Right hindlimb (tissue), 1 donor: Measurements from ENCODE around the gene FIGNL2.
"Not testable (repeated sequence)": the region's sequence is repeated elsewhere in the genome, so short reads cannot be mapped to it uniquely, and the experiment has no call there.

Experiments
- DNase-seq: peaks from one replicate; pipeline ENCODE4 v3.0.0-alpha.2; 2018

FIGNL2 gene

DNA sequence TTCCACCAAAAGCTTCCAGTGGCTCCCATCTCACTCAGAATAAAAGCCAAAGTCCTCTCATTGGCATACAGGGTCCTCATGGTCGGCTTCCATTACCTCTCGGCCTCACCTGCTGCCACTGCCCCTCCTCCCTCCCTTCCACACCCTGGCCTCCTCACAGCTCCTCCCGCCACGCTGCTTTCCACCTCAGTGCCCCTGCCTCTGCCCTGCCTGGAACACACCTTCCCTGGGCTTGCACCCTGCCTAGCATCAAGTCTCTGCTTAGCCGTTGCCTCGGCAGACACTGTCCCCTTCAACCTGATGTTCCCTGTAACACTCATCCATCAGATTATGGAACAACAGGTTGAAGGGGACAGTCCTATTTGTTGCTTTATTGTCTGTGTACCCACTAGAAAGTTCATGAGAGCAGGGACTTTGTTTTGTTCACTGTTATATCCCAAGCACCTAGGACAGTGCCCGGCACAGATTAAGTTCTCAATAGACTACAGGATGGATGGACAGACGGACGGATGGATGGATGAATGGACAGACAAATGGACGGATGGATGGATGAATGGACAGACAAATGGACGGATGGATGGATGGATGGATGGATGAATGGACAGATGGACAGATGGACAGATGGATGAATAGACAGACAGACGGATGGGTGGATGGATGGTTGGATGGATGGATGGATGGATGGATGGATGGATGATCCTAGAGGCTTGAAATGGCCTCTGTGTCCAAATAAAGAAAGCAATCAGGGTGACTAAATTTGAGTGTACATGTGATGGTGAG, 14.9 kb downstream of the FIGNL2 start:
- no peak for DNase-seq

DNA sequence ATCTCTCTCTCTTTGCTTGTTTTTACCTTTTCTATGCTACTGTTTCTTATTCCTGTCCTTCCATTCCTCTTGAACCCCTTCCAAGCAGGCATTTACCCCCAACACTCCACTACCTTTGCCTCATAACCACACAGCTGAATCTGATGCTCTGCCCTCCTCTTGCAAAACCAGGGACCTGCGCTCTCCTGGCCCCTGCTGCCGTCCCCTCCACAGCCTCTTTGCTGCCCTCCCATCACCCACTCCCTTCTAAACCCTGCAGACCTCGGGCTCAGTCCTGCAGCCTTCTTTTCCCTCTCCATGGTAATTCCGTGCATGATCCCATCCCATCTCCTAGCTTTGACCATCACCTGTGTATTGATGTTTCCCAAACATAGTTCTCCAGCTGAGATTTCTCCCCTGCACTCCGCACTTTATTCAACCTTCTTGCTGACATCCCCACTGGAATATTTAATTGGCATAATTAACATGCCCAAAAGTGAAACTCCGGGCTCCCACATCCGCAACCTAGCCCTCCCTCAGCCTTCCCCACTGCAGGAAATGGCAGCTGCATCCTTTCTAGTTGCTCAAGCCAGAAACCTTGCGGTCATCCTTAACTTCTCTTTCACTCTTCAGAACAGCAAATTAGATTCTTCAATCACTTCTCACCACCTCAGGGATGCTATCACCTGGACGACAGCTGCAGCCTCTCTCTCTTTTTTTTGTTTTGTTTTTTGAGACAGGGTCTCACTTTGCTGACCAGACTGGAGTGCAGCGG, 16.0 kb downstream of the FIGNL2 start:
- DNase-seq, result no peak

DNA sequence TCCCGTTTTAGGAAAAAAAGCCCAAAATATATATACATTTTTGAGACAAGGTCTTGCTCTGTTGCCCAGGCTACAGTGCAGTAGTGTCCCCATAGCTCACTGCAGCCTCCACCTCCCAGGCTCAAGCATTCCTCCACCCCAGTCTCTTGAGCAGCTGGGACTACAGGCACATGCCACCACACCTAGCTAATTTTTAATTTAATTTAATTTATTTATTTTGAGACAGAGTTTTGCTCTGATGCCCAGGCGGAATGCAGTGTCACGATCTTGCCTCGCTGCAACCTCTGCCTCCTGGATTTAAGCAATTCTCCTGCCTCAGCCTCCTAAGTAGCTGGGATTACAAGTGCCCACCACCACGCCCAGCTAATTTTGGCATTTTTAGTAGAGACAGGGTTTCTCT, 16.7 kb downstream of the FIGNL2 start:
- not testable (repeated sequence) for DNase-seq

DNA sequence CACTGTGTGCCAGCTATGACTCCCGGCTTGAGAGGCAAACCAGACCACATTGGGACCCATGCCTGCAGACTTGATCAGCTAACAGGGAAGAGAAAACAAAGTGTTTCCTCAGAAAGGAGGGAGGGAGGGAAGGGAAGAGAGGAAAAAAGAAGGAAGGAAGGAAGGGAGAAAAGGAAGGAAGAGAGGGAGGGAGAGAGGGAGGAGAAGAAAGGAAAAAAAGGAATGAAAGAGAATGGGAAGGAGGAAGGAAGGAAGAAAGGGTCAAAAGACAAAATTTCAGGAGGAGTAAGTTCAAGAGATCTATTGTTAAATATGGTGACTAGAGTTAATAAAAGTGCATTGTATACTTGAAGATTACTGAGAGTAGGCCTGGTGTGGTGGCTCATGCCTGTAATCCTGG, 18.9 kb downstream of the FIGNL2 start:
- no peak for DNase-seq

DNA sequence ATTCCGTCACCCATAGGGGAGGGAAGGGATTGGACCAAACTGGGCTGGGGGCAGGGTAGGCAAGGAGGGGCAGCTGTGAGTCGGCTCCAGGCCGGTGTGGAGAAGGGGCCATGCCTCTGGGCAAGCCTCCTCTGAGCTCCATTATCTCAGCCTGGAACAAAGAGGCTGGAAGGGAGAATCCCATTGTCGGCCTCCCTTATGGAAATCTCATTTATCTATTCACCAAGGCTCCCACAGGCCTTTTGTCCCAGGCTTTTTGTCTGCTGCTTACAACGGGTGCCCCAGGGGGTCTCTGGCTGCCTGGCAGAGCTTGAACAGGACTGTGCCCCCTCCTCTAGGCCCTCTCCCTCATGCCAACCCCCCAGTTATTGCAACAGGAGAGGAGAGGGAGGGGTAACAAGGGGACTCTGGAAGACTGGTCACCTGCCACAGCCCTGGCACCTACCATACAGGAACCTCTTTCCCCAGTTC, 19.5 kb downstream of the FIGNL2 start:
- DNase-seq, result no peak

DNA sequence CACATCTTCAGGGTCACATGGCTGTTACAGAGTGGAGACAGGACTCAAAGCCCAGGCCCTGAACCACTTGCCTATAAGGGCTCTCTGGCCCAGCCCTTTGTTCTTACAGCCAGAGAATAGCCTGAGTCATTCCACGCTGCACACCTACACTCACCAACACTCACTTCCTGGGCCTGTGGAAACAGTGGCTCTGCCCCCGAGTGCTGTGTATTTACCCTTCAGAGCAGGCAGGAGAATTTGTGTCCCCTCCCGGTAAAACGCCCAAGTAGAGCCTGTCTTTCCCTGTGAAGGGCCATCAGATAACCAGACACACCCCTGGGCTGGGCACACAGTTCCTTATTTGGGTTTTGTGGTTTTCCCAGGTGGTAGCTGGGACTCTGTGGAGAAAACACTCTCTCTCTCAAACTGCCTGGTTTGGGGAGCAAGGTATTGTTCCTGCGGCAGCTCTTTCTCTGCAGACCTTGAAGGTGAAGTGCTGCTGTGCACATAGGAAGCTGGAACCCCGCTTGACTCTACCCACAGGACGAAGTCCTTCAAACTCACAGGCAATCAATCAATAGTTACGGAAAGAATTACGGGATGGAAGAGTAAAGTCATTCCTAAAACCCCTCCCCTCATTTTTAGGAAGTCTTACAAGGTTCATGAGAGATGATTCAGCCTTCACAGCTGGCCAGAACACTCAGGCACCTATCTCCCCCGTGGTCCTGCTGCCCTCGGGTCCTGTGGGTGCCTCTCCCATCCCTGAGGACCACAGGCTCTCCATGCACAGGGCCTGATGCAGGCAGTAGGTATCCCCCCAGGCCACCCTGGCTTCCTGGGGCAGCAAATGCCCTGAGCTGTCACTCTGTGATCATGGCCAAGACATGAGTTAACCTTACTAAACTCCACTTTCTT, 20.3 kb downstream of the FIGNL2 start:
- DNase-seq, result no peak

DNA sequence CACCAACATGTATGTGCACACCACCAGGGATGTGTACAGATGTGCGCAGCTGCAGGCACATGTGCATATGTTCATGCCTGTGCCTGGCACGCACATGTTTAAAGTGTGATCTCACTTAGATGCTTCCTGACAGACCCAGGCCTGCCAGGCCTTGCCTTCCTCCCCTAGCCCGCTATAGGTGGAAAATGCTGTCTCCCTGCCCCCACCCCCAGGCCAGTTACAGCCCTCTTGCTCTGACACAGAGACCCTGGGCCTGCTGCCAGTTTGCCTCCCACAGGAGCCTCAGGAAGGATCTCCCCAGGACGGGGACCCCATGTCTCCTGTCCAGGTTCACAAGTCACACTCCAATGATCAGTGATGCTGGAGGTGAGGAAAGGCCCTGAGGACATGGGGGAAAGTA, 21.6 kb downstream of the FIGNL2 start:
- peak; percentile 16 for DNase-seq

DNA sequence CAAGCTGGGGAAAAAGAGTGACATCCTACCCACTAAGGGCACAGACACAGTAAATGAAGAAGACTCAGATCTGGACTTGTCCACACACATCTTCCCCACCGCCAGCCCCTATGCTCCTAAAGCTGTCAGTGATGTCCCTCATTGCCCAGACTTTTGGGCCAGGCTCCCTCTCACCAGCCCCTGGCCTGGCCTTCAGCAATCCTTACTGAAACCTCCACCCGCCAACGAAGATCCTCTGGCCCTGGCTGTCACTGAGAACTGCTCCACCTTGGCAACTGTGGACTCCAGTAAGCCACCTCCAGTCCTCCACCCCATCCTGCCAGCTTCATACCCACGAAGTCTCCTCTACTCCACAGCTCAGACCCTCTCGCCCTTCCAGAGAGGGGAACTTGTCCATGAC, 23.3 kb downstream of the FIGNL2 start:
- no peak for DNase-seq

DNA sequence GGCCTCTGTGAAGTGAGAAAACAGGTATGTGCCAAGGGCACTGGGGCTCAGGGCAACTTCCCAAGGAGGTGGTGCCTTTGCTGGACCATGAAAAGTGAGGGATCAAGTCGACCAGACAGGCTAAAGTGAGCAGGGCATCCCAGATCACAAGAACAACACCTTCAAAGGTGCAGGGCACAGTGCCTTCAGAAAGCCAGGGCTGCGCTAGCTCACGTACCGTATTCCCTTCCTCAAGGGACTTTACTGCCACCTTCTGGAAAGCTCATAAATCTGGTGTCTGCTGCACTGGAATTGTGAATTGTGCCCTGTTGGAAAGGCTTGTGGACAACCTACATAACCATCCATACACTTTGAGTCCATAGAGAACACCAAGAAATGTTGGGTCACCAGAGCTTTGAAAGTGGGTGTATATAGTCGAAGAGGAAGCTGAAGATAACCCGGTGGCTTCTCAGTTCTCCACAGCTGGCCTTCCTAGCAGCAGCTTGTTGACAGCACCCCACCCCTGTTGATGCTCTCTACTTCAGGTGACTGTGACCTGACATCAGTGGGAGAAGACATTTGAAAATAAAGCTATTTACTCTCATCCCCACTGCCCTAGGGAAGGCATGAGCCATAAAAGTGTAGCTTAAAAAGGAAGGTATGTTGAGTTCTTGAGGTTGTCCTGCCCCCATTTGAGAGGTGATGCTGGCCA, 24.5 kb downstream of the FIGNL2 start:
- DNase-seq, result no peak

DNA sequence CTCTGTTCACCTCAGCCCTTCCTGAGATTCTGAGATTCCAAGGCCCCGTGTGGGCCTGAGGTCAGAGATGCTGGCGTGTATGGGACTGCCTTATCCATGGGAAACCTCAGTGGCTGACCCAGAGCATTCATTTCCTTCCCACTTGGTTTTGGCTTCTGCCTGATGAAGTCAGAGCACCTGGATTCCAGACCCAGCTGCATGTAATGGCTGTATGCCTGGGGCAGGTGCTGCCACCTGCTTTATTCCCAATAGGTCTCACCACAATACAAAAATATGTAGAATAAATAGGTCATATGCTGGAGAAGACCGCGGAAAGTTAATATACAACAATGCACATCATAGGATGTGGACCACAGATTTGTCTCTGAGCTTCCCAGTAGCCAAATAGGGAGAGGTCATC, 25.6 kb downstream of the FIGNL2 start:
- no peak for DNase-seq

DNA sequence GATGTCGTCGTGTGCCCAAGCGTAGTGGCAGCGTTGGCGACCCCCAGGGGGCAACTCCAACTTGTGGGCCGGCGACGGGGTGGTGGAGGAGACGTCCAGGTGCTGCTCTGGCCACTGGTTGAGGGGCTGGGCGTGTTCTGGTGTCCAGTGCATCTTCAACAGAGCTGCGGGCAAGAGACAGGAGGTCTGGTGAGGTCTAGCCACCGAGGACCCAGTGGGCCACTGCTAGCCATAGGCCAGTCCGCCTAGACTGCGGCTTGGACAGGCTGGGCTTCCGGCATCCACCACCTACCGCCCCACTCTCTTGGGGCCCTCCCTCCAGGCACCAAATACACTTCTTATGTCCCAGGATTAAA, 26.3 kb downstream of the FIGNL2 start:
- no peak for DNase-seq

DNA sequence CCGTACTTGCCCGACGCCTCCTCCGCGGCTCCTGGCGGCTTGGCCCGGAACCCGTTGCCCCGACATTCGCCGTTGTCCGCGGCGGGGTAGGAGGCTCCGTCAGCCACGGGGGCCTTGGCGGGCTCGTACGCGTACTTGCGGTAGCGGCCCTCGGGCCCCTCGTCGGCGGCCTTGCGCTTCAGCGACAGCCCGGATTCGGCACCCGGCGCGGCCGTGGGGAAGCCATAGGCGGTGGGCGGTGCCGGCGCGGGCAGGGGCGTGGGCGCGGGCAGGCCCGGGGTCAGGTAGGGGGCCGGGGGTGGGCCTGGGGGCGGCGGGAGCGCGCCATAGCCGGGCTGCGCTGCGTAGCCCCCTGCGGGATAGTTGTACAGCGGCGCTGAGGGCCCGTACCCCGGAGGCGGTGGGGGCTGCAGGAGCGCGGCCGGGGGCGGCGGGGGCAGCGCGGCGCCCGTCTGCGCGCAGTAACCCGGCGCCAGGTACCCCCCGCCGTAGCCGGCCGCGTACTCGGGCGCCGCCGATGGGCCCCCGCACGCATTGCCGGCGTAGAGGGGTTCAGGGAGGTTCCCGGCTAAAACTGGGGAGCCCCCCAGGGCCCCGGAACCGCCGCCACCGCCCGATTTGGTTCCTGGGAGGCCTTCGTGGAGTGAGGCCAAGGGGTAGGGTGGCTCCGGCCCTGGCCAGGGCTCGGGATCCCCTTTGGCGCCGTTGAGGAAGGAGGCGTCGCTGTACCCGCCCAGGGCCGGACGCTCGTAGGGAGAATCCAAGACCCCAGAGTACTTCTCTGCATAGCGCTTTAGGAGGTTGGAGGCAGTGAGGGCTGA, 26.9 kb downstream of the FIGNL2 start:
- DNase-seq, result no peak

DNA sequence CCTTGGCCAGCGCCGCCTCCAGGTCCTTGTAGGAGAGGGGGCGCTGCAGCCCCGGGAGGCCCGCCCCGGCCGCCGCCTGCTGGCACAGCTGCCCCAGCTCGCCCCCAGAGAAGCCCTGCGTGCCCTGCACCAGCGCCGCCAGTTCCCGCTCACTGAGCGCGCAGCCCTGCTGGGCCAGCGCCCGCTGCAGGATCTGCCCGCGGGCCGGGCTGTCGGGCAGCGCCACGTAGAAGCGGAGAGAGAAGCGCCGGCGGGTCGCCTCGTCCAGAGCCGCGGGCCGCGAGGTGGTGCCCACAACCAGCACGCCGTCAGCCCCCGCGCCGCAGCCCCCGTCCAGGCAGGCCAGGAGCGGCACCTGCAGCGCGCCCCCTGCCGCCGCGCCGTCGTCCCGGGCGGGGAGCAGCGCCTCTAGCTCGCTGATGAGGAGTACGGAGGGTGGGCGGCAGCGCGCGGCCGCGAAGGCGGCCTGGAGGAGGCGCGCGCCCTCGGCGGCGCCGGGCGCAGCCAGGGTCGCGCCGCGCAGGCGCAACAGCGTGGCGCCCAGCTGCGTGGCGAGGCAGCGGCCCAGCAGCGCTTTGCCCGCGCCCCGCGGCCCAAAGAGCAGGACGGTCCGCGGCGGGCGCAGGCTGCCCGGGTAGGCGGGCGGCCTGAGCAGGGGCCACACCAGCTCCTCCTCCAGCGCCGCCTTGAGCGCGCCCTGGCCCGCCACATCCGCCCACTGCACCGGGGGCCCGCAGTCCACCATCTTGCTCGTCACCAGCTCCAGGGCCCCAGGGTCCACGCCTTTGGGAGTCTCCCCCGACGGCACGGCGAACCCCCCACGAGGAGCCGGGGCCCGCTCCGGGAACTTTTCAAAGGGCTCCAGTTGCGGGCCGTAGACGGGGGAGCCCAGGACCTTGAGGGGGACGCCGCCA, 27.7 kb downstream of the FIGNL2 start:
- DNase-seq, result peak; percentile 78

DNA sequence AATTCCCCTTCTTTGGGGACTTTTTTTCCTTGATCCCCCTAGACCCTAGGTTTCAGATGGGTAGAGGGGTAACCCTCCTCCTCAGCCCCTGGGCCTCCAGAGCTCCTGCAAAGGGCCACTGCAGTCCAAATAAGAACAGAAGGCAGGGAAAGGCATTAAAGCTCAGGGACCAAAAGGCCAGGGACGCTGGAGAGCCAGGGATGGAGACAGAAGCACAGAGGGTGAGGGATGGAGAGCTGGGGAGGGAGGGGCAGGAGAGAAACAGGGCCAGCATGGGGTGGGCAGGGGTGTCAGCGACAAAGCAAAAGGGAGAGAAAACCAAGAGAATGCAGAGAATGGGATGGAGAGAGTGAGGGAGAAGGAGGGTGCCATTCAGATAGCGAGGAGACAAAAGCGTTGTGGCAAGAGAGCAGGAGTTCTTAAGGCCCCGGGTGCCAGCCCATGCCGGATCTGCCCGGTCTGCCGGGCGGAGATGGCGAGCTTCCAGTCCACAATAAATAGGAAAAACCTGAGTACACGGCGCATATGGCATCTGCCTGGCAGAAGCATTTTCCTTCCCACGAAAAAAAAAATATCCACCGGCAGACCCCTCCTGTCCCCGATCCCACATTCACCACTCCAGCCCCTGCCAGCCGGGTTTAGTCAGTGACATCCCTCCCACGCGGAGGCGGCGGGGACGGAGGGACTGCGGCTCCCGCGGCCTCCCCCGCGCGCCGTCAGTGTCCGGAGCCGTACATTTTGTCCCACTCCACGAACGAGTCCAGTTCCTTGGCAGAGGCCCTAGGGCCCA, 28.6 kb downstream of the FIGNL2 start:
- no peak for DNase-seq

DNA sequence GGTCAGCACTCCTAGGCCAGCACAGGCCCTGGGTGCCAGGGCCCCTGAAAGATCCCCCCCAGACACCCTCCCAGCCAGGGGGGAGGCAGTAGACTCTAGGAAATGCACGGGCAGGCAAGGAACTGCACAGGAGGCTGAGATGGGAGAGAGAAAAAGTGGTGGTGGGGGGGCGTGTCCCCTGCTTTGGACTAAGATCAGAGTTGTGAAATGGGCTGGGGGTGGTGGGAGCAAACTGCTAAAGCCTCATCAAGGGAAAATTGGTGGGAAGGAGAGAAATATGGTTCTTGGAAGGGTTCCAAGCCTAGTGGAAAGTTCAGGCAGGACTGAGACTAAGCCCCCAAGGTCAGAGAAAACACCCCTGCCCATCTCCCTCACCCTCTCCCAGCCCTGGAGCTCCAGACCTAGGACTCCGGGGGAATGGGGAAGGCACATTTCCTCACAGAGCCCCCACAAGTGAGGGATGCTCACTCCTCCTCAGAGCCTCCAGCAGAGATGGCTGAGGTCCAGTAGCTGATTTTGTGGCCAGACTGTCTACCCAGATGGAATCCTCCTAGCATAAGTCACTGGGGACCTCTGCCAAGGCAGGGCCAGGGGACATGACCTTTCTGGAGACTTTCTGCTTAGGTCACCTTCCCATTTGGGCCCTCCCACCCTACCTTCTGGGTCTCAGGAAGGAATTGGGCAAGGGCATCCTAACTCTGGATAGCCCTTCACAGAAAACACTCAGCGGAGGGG, 29.8 kb downstream of the FIGNL2 start:
- DNase-seq, result no peak

DNA sequence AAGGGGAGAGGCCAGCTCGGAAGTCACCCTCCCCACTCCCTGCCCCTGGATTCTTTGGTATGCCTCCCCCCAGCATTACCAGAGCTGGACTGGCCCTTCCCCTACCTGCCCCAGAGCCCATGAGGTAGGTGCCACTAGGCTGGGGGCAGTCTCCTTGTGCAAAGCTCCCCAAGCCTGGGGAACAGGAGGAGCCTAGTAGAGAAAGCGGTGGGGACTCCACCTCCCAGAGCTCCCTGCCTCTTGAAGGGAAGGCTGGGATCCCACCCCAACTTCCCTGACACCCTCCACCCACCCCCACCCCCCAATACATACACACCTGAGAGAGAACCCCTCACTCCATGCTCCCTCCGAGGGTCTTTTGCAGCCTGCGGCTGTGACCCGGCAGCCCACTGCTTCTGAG, 30.4 kb downstream of the FIGNL2 start:
- no peak for DNase-seq

DNA sequence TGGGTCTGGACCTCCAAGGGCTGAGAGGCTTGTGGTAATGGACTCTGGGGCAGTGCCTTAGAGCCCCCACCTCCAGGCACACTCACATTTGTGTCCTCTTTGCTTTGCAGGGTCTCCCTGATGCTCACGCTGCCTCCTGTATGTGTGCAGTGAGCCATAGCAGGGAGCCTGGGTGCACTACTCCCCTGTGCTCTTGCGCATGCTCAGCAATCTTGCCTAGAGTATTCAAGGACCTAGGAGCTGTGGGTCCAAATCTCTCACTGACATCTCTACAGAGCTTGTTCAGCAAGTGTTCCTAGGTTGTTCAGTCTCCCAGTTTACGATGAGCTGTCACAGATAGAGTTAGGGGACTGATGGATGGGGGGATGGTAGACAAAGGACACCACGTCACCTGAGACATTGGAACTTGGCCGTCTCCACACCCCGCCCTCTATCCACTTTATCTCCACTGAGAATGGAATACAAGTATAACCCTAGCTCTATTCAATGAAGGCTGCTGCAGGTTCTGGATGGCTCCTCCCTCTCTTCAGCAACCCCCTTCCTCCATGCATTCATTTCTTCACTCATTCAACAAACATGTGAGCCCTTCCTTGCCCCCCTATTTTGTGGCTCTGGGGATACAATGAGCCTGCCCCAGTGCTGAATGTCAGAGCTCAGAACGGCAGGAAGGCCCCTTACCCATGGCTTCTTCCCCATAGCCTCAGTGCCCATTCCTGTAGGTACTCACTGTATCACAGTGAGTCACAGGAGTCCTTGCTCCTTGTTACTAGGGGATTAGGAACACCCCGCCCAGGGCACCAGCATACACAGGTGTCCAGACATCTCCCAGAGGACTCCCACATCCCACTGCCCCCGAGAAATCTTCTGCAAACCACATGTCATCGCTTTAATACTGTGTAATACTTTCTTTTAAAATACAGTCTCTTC, 31.2 kb downstream of the FIGNL2 start:
- DNase-seq, result no peak

DNA sequence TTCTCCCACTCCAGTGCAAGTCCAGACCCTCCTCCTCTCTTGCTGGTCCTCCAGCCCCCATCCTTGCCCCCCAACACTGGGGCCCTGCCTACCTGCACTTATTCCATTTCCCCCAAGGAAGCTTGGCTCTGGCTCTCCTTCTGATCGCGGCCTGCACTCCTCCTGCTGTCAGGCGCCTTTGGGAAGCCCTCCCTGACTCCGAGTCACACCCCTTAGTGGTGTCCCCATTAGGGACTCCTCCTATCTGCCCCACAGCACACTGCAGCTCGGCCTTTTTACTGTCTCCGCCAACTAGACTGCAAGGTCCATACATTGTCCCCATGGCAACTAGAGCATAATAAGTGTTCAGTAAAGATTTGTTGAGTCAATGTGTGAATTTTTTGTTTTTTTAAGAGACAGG, 32.9 kb downstream of the FIGNL2 start:
- no peak for DNase-seq
